Stimulated activated CD8-positive, alpha-beta memory T cell treated with anti-CD3 and anti-CD28 coated beads, Interleukin-7, amount 100 ng/mL, for 1 hour (primary cell): ENCODE results near the gene ZNF747.

Source experiments
- DNase-seq, 2 donors: peaks; one replicate each; pipeline ENCODE4 v3.0.0-alpha.2; 2020; ENCODE audit warnings: low read depth in 2 of 2

Gene ZNF747

DNA sequence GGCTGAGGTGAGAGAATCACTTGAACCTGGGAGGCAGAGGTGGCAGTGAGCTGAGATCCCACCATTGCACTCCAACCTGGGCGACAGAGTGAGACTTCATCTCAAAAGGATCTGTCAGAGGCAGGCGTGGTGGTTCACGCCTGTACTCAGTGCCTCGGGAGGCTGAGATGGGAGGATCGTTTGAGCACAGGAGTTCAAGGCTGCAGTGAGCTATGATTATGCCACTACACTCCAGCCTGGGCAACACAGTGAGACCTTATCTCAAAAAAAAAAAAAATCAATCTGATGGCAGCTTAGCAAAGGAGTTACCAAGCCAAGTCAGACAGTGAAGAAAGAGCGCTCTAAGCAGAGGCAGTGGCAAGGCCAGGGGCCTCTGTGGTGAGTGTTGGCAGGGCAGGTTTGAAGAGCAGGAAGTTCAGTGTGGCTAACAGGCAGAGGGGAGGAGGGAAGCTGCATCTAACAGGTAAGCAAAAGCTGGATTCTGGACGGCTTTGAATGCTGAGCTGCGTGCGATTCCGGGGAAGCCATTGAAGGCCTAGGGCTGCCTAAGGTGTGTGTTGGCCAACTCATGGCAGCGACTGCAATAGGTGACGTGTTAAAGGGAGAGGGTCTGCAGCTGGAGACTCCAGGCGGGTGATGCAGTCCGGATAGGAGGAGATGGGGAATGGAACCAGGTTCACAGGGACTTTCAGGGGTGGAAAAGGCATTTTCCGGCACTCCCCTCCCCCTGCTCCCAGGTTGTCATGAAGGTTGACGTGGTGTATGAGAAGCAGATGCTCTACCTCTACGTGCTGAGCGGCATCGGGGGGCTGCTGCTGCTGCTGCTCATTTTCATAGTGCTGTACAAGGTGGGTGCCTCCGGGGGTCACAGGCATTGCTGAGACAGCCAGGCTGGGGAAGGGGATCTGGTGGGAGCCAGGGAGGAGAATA is 15.3 kb downstream of the ZNF747 start:
- no peak for DNase-seq

DNA sequence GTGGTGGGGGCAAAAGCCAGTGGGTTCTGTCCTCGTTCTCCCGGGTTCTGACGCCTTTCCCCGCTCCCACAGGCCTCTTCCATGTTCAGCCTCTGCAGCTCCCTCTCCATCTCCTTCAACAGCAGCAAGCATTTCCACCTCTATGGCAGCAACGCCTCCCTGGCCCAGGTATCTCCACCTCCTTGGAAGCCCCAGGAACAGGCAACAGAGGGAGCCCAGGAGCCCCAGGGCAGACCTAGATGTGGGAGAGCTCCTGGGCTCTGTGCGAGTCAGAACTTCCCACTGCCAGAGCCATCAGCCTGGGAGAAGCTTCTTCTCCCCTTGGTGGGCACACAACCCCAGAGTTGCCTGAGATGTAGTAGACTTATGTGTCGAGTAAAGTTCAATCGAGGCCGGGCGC is 16.1 kb downstream of the ZNF747 start:
- no peak for DNase-seq

DNA sequence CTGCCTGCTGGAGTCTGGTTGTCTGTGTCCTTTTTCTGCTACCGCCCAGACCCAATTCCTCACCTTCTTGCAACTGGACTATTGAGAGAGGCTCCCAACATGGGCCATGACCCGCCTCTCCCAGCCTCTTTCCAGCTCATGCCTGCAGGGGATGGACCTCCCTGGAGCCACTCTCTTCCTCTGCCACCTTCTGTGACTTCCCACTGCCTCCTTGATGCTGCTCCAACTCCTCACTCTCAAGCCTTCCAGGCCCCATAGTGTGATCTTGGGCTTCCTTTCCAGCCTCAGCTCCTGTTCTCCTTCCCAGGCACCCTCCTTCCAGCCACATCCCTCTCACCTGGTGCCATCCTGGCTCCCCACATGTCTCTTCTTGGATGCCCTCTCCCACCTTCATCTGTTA is 19.4 kb downstream of the ZNF747 start:
- no peak for DNase-seq

DNA sequence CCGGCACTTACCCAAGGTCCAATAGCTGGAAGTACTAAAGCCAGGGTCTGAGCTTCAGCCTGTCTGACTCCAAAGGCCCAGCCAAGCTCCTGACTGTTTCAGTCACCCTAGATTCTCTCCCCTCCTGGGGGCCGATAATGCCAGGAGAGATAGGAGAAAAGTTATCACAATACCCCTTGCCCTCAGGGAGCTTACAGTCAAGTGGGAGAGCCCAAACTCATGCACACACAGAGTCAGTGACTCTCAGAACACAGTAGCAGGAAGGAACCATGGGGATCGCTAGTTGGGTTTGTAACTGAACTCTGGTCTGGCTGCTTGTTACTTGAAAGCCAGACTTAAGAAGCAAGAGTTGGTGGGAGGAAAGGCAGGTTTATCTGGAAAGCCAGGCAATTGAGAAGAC is 23.1 kb downstream of the ZNF747 start:
- no peak for DNase-seq

DNA sequence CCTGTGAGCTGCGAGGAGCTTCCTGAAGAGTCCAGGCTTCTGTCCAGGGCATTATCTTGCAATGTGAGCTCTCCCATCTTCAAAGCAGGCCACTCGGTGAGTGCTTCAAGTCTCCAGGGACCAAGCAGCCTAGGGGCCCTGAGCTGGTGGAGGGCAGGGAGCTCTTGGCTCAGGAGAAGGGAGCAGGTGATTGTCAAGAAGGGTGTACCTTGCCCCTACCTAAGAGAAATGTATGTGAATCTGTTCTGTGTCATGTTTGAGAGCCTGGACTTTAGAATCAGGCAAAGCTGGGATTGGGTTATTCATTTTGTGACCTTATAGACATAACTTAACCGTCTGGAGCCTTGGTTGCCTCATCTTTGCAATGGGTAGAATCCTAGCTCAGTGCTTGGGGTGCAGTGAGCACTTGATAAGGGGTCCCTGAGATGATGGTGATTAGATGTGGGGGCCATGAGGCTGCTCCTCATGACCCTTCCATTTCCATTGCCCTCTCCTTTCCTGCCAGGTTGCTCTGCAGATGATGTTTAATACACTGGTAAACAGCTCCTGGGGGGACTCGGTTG is 24.2 kb downstream of the ZNF747 start:
- DNase-seq, result no peak

DNA sequence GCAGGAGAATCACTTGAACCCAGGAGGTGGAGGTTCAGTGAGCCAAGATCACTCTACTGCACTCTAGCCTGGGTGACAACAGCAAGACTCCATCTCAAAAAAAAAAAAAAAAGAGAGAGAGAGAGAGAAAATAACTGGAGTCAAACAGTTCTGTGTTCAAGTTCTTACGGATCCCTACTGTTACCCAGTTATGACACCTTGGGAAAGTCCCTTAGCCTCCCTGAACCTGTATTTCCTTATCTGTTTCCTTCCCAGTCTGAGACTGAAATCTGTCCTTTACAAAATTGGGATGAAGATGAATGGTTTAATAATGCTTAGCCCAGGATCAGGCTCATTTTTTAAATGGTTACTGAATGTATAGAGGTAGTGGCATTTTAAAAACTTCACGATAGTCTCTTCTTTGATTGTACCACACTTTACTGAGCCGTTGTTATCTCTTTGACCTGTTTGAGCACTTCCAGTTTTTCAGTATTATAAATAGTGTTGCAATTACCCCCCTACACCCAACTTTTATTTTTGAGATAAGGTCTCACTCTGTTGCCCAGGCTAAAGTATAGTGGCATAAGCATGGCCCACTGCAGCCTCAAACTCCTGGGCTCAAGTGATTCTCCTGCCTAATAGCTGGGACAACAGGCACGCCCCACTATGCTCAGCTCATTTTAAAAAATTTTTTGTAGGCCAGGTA is 25.4 kb downstream of the ZNF747 start:
- no peak for DNase-seq

DNA sequence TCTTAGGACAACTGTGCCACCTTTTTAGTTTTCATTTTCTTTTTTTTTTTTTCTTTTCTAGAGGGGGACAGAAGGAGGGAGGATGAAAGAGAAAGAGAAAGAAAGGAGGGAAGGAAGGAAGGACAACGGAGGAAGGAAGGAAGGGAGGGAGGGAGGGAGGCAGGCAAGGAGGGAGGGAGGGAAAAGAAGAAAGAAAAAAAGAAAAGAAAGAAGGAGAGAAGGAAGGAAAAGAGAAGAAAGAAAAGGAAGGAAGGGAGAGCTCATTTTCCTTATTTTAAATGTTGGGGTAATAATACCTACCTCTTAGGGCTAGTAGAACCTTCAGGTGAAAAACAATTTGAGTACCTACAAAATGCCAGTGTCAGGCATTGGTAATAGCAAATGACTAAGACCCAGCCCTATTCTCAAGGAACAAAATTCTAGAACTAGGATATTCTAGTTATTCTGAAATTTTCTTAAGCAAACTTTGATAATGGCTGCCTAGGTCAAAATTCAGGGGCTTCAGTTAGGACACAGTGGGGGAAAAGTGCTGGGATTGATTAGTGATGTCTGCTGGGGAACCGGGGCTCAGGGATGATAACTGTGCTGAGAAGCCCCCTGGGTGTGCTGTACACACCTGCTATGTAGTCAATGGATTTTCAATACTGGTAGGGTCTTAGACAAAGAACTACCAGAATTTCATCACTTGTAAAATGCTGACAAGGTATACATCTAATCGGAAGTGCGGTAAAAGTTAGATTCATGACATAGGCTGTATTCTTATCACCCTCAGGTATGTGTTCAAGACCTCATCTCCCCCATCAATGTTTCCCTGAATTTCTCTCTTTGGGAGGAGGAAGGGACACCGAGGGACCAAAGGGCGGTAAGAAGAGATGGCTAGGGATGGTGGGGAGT is 31.0 kb downstream of the ZNF747 start:
- DNase-seq, result no peak

DNA sequence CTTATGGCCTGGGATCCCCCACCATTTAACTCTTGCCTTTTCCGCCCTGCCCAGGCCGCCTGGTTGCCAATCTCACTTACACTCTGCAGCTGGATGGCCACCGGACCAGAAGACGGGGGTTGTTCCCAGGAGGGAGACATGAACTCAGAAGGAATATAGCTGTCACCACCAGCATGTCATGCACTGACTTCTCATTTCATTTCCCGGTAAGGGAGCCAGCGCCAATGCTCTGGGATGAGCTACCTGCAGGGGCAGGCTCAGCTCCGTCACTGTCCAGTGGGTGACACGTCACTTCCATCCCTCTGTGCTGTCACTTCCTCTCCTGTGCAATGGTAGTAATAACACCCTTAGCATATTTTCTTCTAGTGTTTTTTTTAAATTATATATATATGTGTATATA is 35.4 kb downstream of the ZNF747 start:
- no peak for DNase-seq

DNA sequence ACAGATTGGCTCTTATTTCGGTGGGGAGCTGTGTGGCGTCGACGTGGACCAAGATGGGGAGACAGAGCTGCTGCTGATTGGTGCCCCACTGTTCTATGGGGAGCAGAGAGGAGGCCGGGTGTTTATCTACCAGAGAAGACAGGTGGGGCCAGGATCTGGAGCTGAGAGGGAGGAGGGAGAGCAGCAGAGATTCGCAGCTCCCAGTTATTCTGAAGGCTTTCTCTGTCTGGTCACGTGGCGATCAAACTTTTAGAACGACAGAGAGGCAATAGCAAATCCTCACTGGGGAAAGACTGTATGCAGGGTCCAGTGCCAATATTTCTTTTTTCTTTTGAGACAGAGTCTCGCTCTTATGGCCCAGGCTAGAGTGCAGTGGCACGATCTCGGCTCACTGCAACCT is 39.9 kb downstream of the ZNF747 start:
- DNase-seq, result no peak

DNA sequence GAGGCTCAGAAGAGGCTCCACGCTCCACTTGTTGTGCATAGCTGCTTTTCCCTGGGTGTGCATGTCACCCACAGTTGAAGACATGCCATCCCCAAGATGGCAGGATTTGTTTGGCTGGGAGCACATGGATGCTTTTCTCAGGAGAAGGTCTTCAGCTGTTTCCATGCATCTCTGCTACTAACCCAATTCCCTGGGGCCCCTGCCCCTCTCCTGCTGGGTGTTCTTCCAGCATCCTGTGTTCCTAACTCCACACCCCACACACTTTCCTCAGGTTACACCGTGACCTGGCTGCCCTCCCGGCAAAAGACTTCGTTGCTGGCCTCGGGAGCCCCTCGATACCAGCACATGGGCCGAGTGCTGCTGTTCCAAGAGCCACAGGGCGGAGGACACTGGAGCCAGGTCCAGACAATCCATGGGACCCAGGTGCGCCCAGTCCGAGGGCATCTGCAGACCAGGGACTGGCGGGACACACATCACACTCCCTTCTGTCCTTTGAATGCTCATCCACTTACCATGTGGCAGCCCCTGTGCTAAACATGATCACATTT is 40.6 kb downstream of the ZNF747 start:
- no peak for DNase-seq

DNA sequence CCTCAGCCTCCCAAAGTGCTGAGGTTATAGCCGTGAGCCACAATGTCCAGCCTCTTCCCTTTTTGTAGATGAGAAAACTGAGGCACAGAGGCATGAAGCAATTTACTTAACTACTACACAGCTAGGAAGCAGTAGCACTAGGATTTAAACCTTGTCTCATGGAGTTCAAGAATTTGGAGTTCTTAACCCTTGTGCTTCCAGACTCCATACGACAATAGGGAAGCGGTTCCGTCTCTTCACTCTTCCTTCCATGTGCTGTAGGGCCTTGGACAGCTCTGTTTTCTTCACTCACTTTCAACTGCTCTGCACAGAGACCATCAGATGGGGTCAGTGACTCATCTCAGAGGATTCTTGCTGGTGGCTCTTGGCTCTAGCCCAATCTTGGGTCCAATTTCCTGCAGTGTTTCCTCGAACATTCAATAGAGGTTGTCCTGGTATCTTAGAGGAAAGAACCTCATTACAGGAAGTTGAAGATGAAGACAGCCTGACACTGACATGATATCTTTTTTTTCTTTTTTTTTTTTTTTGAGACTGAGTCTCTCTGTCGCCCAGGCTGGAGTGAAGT is 42.8 kb downstream of the ZNF747 start:
- peak in 1 of 2 donors; percentile 14 for DNase-seq

DNA sequence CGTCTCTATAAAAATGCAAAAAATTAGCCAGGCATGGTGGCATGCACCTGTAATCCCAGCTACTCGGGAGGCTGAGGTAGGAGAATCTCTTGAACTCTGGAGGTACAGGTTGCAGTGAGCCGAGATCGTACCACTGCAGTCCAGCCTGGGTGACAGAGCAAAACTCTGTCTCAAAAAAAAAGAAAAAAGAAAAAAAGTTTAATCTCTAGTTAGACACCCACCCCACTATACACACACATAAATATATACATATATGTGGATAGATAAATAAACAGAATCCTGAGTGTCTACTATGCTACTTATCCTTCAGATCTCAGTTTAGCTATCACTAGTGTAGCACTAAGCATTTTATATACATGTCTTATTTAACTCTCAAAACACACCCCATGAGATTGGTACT is 43.4 kb downstream of the ZNF747 start:
- DNase-seq, result no peak

DNA sequence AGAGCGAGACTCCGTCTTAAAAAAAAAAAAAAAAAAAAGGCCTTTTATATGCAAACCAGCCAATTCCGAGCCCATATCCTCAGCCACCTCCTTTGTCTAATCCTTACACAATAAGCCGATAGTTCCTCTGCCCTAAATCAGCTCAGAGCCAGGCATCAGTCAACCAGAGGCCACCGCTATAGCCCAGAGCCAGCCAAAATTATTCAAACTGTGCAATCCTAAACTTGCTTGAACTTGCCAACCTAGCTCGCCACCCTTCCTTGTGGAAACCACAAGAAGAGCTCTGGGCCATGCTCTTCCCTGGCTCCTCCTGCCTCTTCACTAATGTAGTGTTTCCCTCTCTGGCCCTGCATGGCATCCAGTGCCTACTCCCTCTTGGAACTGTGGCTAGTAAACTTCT is 44.4 kb downstream of the ZNF747 start:
- DNase-seq, result no peak

DNA sequence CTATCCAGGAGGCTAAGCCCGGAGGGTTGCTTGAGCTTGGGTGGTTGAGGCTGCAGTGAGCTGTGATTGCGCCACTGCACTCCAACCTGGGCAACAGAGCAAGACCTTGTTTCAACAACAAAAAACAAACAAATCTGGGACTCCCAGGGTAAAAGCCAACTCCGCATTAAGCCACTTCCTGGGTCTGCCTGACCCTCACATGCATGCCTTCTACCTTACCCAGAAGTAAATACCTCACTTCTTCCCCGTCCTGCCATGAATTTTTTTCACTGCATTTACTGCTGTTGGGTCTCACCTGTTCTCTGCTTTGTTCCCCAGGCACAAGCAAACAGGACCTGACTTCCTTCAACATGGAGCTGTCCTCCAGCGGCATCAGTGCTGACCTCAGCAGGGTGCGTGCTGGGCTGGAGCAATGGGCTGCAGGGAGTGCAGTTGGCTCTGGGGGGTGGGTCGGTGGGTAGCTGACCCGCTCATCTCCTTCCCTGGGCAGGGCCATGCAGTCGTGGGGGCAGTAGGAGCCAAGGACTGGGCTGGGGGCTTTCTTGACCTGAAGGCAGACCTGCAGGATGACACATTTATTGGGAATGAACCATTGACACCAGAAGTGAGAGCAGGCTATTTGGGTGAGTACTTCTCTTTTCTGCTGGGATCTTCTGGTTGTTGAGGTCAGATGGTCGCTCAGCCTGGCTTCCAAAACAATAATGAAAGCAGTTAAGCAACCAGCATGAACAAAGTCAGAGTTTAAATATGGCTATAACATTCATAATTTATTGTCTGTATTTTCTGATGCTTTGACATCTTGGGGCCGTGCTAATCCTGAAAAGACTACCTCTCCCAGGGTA is 45.7 kb downstream of the ZNF747 start:
- no peak for DNase-seq

DNA sequence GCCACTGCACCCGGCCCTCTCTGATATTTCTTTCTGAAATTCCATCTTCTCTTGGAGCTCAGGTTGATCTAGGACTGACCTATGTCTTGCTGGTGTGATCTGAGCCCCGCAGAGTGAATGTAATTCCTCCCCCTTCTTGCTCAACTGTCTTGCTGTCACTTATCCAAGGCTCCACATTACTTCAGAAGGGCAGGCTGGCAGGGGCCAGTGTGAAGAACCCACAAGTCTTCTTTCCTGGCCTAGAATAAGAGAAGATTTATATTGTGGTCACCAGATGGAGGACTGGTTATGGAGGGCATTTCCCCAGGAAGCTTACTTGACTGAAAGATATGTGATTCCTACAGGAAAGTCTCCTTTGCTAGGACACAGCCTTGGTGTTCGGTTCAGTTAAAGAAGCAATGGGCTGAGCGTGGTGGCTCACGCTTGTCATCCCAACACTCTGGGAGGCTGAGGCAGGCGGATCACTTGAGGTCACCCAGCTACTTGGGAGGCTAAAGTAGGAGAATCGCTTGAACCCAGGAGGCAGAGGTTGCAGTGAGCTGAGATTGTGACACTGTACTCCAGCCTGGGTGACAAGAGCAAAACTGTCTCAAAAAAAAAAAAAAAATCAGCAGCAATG is 48.7 kb downstream of the ZNF747 start:
- DNase-seq, result no peak

DNA sequence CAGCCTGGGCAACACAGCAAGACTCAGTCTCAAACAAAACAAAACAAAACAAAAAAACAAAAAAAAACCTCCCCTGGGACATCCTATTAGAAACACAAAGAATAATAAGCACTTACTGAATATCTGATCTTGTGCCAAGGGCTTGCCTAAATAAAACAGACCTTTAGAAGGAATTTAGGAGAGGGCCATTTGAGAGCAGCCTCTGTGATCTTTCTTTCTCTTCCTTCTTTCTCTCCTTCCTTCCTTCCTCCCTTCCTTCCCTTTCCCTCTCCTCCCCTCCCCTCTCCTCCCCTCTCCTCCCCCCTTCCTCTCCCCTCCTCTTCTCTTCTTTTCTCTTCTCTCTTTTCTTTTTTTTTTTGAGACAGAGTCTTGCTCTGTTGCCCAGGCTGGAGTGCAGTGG is 49.8 kb downstream of the ZNF747 start:
- DNase-seq, result no peak

DNA sequence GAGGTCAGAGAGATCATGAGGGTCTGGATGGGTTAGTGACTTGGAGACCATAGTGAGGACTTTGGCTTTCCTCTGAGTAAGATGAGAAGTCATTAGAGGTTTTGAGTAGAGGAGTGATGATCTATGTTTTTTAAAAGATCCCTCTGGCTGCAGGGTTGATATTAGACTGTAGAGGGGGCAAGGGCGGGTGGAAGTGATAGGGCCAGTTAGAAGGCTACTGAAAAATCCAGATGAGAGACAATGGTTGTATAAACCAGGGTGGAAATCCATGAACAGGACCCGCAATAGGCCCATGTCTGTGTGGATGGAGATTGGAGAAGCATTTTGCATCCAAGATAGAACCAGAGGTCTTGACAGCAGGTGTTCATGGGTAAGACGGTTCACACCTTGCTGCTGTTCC is 52.3 kb downstream of the ZNF747 start:
- no peak for DNase-seq

DNA sequence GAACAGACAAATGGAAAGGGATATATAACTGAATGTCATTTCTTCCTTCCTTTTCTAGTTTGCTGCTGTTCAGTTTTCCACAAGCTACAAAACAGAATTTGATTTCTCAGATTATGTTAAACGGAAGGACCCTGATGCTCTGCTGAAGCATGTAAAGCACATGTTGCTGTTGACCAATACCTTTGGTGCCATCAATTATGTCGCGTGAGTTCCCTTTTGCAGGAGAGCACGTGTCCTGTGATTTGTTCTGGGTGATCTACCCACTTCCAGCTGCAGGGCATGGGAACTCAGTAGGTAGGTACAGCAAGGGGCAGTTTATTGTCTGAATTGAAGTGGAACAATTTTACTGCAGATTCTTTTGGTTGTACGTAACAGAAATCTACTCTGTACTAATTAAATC is 53.3 kb downstream of the ZNF747 start:
- no peak for DNase-seq
